ENCODE results near the gene HIPK2. TPM values are rescaled to one million over a fixed set of nuclear protein-coding genes. Genes with fewer than 3 reads are reported as not detected.

Gene HIPK2
- total RNA-seq, 1 donor from 2014 or later = 5.8 TPM

DNA sequence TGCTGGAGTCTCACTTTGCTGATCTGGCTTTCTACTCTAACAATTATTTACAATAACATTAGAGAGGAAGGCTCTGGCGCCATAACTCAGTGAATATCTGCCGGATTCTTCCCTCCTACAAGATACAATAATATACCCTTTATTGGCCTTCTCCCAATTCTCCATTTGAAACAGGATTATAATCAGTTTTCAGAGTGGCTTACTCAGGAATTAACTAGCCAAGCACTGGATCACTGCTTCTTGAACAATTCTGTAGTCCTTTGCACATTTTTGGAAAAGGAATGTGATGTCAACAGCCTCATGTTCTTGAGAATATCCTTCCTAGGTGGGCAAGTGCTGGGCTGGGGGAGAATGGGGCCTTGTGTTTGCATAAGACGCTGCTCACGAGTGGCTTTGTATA is 125.9 kb downstream of the HIPK2 start:
- no peak for FAIRE-seq
- Histone ChIP-seq H3K36me3 (ENCODE audit: control insufficient read depth, insufficient read depth, low read length) (peaks cover 1% of the 10 kb centered on the region), H3K4me3 (ENCODE audit: low read depth, low read length) (no peak overlapping the region), H3K27me3 (ENCODE audit: control insufficient read depth, insufficient read depth, low read length) (no peaks in the 10 kb centered on the region)
- DNase-seq (ENCODE audit: low read depth) = no peak
- TF ChIP-seq CTCF (IDR thresholded peaks at IDR 0.05; ENCODE audit: insufficient read depth, low read length, severe bottlenecking) = no peak

DNA sequence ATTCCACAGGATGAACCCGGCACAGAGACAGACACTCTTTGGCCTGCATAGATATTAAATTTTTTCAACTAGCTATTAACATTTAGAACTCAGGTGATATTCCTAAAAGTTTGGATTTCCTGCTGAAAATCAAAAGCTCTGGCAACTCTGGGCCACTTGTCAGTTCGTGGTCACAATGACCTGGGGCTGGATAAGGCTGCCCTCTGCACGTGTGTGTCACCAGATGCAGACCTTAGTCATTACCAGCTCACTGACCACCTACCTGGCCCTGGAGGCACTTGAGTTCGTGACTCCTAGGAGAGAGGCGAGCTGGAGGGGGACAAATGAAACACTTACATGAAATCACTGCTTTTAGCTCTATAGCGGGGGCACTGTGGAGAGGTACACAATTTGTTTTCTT is 126.5 kb downstream of the HIPK2 start:
- TF ChIP-seq CTCF (IDR thresholded peaks at IDR 0.05; ENCODE audit: insufficient read depth, low read length, severe bottlenecking) = no peak
- no peaks in the 10 kb centered on the region for H3K27me3 ChIP-seq (ENCODE audit: control insufficient read depth, insufficient read depth, low read length)
- DNase-seq (ENCODE audit: low read depth) (peak; percentile 21), FAIRE-seq (no peak)
- no peak overlapping the region for H3K4me3 ChIP-seq (ENCODE audit: low read depth, low read length)
- peaks cover 1% of the 10 kb centered on the region for H3K36me3 ChIP-seq (ENCODE audit: control insufficient read depth, insufficient read depth, low read length)

DNA sequence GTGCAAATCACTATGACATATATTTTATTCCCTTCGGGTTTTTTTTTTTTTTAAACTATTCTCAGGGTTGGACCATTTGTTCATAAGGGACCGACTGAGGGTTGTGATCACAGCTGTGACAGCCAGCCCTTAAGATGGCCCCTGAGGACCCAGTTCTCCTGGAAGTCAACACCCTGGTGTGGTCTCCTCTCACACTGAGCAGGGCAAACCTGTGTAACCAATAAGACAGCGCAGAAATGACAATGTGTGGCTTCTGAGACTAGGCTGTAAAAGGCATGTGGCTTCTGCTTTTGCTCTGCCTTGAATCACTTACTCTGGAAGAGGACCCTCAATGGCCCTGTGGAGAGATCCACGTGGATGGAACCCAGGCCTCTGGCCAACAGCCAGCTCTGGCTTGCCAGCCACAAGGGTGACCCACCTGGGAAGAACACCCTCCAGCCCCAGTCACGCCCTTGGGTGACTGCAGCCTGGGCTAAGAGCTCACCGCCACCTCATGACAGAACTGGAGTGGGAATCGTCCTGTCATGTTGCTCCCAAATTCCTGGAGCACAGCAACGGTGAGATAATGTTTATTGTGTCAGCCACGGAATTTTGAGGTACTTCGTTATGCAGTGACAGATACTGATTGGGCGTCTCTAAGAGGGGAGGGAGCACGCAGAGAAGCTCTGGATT is 127.2 kb downstream of the HIPK2 start:
- no peak overlapping the region for H3K4me3 ChIP-seq (ENCODE audit: low read depth, low read length)
- peaks cover 3% of the 10 kb centered on the region for H3K36me3 ChIP-seq (ENCODE audit: control insufficient read depth, insufficient read depth, low read length)
- no peaks in the 10 kb centered on the region for H3K27me3 ChIP-seq (ENCODE audit: control insufficient read depth, insufficient read depth, low read length)
- DNase-seq (ENCODE audit: low read depth) = peak; percentile 64
- FAIRE-seq = no peak
- no peak for TF ChIP-seq CTCF (IDR thresholded peaks at IDR 0.05; ENCODE audit: insufficient read depth, low read length, severe bottlenecking)

- H3K36me3 ChIP-seq (ENCODE audit: control insufficient read depth, insufficient read depth, low read length) = peaks cover 4% of the 10 kb centered on the region
- no peaks in the 10 kb centered on the region for H3K27me3 ChIP-seq (ENCODE audit: control insufficient read depth, insufficient read depth, low read length)
- H3K4me3 ChIP-seq (ENCODE audit: low read depth, low read length) = no peak overlapping the region
- no peak for FAIRE-seq
- DNase-seq (ENCODE audit: low read depth) = no peak
- no peak for TF ChIP-seq CTCF (IDR thresholded peaks at IDR 0.05; ENCODE audit: insufficient read depth, low read length, severe bottlenecking)
Measured at GRCh38 chr7:139648941-139649425, 128.8 kb downstream of the HIPK2 start.

- no peak for DNase-seq (ENCODE audit: low read depth)
- H3K36me3 ChIP-seq (ENCODE audit: control insufficient read depth, insufficient read depth, low read length) = peaks cover 4% of the 10 kb centered on the region
- TF ChIP-seq CTCF (IDR thresholded peaks at IDR 0.05; ENCODE audit: insufficient read depth, low read length, severe bottlenecking) = no peak
- no peak overlapping the region for H3K4me3 ChIP-seq (ENCODE audit: low read depth, low read length)
- FAIRE-seq = no peak
- H3K27me3 ChIP-seq (ENCODE audit: control insufficient read depth, insufficient read depth, low read length) = no peaks in the 10 kb centered on the region
Measured at GRCh38 chr7:139648391-139648861, 129.4 kb downstream of the HIPK2 start.

Measured in bronchial epithelial cell (primary cell).